HepG2 (cell line): ENCODE results near the gene PCBP1. TPM values are rescaled to one million over a fixed set of nuclear protein-coding genes. Genes with fewer than 3 reads are reported as not detected.

Source experiments
- ARNTL ChIP-seq: sonication (generic); formaldehyde crosslinking; IDR thresholded peaks from 2 replicates; pipeline ENCODE4 v1.4.0; 2020; ENCODE audit warnings: mild to moderate bottlenecking, missing genetic modification reagents
- CHD2 ChIP-seq: IDR thresholded peaks from 2 replicates; pipeline ENCODE4 v1.6.1; 2011; ENCODE audit warnings: low read depth, low read length, improper control_type of control experiment
- CREM ChIP-seq, 2 experiments: sonication (generic) in 1 of 2; formaldehyde crosslinking in 1 of 2; IDR thresholded peaks; 2 replicates each; pipeline versions ENCODE4 v1.4.0 to v1.6.1; 2016 to 2020; ENCODE audit warnings: antibody characterized with exemption in 1 of 2, mild to moderate bottlenecking in 1 of 2, missing genetic modification reagents in 1 of 2
- HDAC1 ChIP-seq: sonication (generic); formaldehyde crosslinking; IDR thresholded peaks from 2 replicates; pipeline ENCODE4 v1.5.1; 2020; ENCODE audit warnings: mild to moderate bottlenecking, missing genetic modification reagents
- HOXA7 ChIP-seq: sonication (generic); formaldehyde crosslinking; IDR thresholded peaks from 2 replicates; pipeline ENCODE4 v1.8.1; 2022; ENCODE audit warnings: mild to moderate bottlenecking, missing genetic modification reagents, moderate library complexity
- NAIF1 ChIP-seq: sonication (generic); formaldehyde crosslinking; IDR thresholded peaks from 2 replicates; pipeline ENCODE4 v1.5.0; 2020; ENCODE audit warnings: mild to moderate bottlenecking, missing genetic modification reagents, borderline replicate concordance
- NCOA2 ChIP-seq: sonication (generic); formaldehyde crosslinking; IDR thresholded peaks from 2 replicates; pipeline ENCODE4 v1.8.0; 2022; ENCODE audit warnings: inconsistent platforms
- RAD51 ChIP-seq: fragments of 450-650 bp; IDR thresholded peaks from 2 replicates; pipeline ENCODE4 v1.6.1; 2016; ENCODE audit warnings: borderline replicate concordance
- RARG ChIP-seq: sonication (generic); formaldehyde crosslinking; IDR thresholded peaks from 2 replicates; pipeline ENCODE4 v1.4.0; 2020; ENCODE audit warnings: low read depth, mild to moderate bottlenecking, missing genetic modification reagents
- REXO4 ChIP-seq: sonication (generic); formaldehyde crosslinking; IDR thresholded peaks from 2 replicates; pipeline ENCODE4 v1.8.0; 2022; ENCODE audit warnings: missing genetic modification reagents, mild to moderate bottlenecking, borderline replicate concordance
- SCMH1 ChIP-seq: sonication (generic); formaldehyde crosslinking; IDR thresholded peaks from 2 replicates; pipeline ENCODE4 v1.9.0; 2021; ENCODE audit warnings: missing genetic modification reagents, mild to moderate bottlenecking, borderline replicate concordance
- SOX5 ChIP-seq: IDR thresholded peaks from 2 replicates; pipeline ENCODE4 v1.6.1; 2016; ENCODE audit warnings: borderline replicate concordance
- TSC22D2 ChIP-seq: sonication (generic); formaldehyde crosslinking; IDR thresholded peaks from 2 replicates; pipeline ENCODE4 v1.5.1; 2020; ENCODE audit warnings: missing genetic modification reagents, mild to moderate bottlenecking, borderline replicate concordance
- YY1 ChIP-seq: IDR thresholded peaks from 2 replicates; pipeline ENCODE4 v1.6.1; 2011; ENCODE audit warnings: low read length, low read depth, moderate library complexity, mild to moderate bottlenecking; ENCODE audit not compliant: insufficient read depth, insufficient replicate concordance
- ZNF24 ChIP-seq: fragments of 450-650 bp; IDR thresholded peaks from 2 replicates; pipeline ENCODE4 v1.6.1; 2017; ENCODE audit warnings: antibody characterized with exemption, mild to moderate bottlenecking
- ZNF337 ChIP-seq: sonication (generic); formaldehyde crosslinking; IDR thresholded peaks from 2 replicates; pipeline ENCODE4 v1.5.1; 2020; ENCODE audit warnings: missing genetic modification reagents, low read depth, mild to moderate bottlenecking, borderline replicate concordance
- ZNF678 ChIP-seq: sonication (generic); formaldehyde crosslinking; IDR thresholded peaks from 2 replicates; pipeline ENCODE4 v1.4.0; 2020; ENCODE audit warnings: mild to moderate bottlenecking, missing genetic modification reagents
- ZNF737 ChIP-seq: sonication (generic); formaldehyde crosslinking; IDR thresholded peaks from 2 replicates; pipeline ENCODE4 v1.5.0; 2020; ENCODE audit warnings: missing genetic modification reagents, mild to moderate bottlenecking, borderline replicate concordance
- polyA plus RNA-seq, 8 experiments: library from polyadenylated mRNA; depleted of rRNA in 3 of 8; stranded (reverse) in 7 of 8; unstranded in 1 of 8; fragments of >200 nt; fragmentation: Illumina TruSeq in 4 of 8; extraction: Trizol in 4 of 8; gene quantifications; 2 replicates each; pipeline versions ENCODE4 v1.2.1 to v1.2.3, GENCODE V29; 2011 to 2016; ENCODE audit warnings: low read depth in 4 of 8, missing spikeins in 1 of 8, mixed read lengths in 1 of 8; ENCODE audit not compliant: insufficient read depth in 1 of 8
- total RNA-seq, 5 experiments: library from RNA; depleted of rRNA; stranded (reverse); fragments of >200 nt; fragmentation: Illumina TruSeq; extraction: Trizol; gene quantifications; 2 replicates each; pipeline ENCODE4 v1.2.3, GENCODE V29; 2016; ENCODE audit warnings: low read depth in 1 of 5
- TF ChIP-seq, protein P1 (sequence below): fragments of 450-650 bp; IDR thresholded peaks from 2 replicates; pipeline ENCODE4 v1.6.1; 2016
- TF ChIP-seq, protein P2 (sequence below): sonication (generic); formaldehyde crosslinking; IDR thresholded peaks from 2 replicates; pipeline ENCODE4 v1.4.0; 2020; ENCODE audit warnings: missing genetic modification reagents
- TF ChIP-seq, protein P3 (sequence below): IDR thresholded peaks from 2 replicates; pipeline ENCODE4 v1.6.1; 2016; ENCODE audit warnings: control low read depth
- TF ChIP-seq, protein P4 (sequence below): sonication (generic); formaldehyde crosslinking; conservative IDR thresholded peaks from 2 replicates; pipeline ENCODE4 v1.4.0; 2020; ENCODE audit warnings: missing genetic modification reagents

Gene PCBP1
- total and polyA plus RNA-seq, 2 of the 13 experiments (the other 11 are each of a cell fraction or from before 2014, with no cell fraction given) = 32.0 to 137 TPM

DNA sequence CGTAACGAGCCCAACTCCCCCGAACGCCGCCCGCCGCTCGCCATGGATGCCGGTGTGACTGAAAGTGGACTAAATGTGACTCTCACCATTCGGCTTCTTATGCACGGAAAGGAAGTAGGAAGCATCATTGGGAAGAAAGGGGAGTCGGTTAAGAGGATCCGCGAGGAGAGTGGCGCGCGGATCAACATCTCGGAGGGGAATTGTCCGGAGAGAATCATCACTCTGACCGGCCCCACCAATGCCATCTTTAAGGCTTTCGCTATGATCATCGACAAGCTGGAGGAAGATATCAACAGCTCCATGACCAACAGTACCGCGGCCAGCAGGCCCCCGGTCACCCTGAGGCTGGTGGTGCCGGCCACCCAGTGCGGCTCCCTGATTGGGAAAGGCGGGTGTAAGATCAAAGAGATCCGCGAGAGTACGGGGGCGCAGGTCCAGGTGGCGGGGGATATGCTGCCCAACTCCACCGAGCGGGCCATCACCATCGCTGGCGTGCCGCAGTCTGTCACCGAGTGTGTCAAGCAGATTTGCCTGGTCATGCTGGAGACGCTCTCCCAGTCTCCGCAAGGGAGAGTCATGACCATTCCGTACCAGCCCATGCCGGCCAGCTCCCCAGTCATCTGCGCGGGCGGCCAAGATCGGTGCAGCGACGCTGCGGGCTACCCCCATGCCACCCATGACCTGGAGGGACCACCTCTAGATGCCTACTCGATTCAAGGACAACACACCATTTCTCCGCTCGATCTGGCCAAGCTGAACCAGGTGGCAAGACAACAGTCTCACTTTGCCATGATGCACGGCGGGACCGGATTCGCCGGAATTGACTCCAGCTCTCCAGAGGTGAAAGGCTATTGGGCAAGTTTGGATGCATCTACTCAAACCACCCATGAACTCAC is 673 bp downstream of the PCBP1 start (continued):
- TF ChIP-seq, protein P1, sequence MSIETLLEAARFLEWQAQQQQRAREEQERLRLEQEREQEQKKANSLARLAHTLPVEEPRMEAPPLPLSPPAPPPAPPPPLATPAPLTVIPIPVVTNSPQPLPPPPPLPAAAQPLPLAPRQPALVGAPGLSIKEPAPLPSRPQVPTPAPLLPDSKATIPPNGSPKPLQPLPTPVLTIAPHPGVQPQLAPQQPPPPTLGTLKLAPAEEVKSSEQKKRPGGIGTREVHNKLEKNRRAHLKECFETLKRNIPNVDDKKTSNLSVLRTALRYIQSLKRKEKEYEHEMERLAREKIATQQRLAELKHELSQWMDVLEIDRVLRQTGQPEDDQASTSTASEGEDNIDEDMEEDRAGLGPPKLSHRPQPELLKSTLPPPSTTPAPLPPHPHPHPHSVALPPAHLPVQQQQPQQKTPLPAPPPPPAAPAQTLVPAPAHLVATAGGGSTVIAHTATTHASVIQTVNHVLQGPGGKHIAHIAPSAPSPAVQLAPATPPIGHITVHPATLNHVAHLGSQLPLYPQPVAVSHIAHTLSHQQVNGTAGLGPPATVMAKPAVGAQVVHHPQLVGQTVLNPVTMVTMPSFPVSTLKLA = peak; percentile 31; the same call in 1 of the 2 replicates
- TF ChIP-seq SCMH1 (CRISPR knock-in tag) (no peak), CHD2 (0 out of 2 replicates have a peak, but pooled peaks have one; percentile 22), TSC22D2 (CRISPR knock-in tag) (no peak; the same call in 1 of the 2 replicates), RARG (no peak), HOXA7 (no peak), RAD51 (no peak), CREM (IDR thresholded peaks at IDR 0.05) (no peak), CREM (CRISPR knock-in tag; IDR thresholded peaks at IDR 0.05) (no peak), REXO4 (CRISPR knock-in tag) (no peak), ZNF337 (CRISPR knock-in tag) (0 out of 2 replicates have a peak, but pooled peaks have one; percentile 3), HDAC1 (CRISPR knock-in tag) (peak; percentile 58), ZNF24 (no peak), ARNTL (CRISPR knock-in tag) (no peak; the same call in 1 of the 2 replicates), ZNF678 (CRISPR knock-in tag) (no peak), YY1 (no peak), SOX5 (CRISPR knock-in tag) (no peak), ZNF737 (0 out of 2 replicates have a peak, but pooled peaks have one; percentile 50), NAIF1 (CRISPR knock-in tag) (no peak; the same call in 1 of the 2 replicates), NCOA2 (0 out of 2 replicates have a peak, but pooled peaks have one; percentile 42)
- TF ChIP-seq, protein P2, sequence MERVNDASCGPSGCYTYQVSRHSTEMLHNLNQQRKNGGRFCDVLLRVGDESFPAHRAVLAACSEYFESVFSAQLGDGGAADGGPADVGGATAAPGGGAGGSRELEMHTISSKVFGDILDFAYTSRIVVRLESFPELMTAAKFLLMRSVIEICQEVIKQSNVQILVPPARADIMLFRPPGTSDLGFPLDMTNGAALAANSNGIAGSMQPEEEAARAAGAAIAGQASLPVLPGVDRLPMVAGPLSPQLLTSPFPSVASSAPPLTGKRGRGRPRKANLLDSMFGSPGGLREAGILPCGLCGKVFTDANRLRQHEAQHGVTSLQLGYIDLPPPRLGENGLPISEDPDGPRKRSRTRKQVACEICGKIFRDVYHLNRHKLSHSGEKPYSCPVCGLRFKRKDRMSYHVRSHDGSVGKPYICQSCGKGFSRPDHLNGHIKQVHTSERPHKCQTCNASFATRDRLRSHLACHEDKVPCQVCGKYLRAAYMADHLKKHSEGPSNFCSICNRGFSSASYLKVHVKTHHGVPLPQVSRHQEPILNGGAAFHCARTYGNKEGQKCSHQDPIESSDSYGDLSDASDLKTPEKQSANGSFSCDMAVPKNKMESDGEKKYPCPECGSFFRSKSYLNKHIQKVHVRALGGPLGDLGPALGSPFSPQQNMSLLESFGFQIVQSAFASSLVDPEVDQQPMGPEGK (CRISPR knock-in tag) = peak; percentile 67
- TF ChIP-seq, protein P3, sequence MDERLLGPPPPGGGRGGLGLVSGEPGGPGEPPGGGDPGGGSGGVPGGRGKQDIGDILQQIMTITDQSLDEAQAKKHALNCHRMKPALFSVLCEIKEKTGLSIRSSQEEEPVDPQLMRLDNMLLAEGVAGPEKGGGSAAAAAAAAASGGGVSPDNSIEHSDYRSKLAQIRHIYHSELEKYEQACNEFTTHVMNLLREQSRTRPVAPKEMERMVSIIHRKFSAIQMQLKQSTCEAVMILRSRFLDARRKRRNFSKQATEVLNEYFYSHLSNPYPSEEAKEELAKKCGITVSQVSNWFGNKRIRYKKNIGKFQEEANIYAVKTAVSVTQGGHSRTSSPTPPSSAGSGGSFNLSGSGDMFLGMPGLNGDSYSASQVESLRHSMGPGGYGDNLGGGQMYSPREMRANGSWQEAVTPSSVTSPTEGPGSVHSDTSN = no peak
- TF ChIP-seq, protein P4, sequence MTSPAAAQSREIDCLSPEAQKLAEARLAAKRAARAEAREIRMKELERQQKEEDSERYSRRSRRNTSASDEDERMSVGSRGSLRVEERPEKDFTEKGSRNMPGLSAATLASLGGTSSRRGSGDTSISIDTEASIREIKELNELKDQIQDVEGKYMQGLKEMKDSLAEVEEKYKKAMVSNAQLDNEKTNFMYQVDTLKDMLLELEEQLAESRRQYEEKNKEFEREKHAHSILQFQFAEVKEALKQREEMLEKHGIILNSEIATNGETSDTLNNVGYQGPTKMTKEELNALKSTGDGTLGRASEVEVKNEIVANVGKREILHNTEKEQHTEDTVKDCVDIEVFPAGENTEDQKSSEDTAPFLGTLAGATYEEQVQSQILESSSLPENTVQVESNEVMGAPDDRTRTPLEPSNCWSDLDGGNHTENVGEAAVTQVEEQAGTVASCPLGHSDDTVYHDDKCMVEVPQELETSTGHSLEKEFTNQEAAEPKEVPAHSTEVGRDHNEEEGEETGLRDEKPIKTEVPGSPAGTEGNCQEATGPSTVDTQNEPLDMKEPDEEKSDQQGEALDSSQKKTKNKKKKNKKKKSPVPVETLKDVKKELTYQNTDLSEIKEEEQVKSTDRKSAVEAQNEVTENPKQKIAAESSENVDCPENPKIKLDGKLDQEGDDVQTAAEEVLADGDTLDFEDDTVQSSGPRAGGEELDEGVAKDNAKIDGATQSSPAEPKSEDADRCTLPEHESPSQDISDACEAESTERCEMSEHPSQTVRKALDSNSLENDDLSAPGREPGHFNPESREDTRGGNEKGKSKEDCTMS (CRISPR knock-in tag) = no peak
